22Rv1 (cell line): ENCODE measurements around the gene KLF18.

Experiments used
- CTCF ChIP-seq: fragments of 450-650 bp; IDR thresholded peaks from 2 replicates; pipeline ENCODE4 v1.5.1; 2017; ENCODE audit warnings: mild to moderate bottlenecking
- ZFX ChIP-seq: fragments of 450-650 bp; IDR thresholded peaks from 2 replicates; pipeline ENCODE4 v1.6.1; 2017; ENCODE audit warnings: antibody characterized with exemption, borderline replicate concordance

- TF ChIP-seq CTCF (no peak), ZFX (no peak)
These were observed 5.3 kb upstream of the KLF18 start for GRCh38 chr1:44146536-44147361.
